Activated CD4-positive, alpha-beta memory T cell treated with anti-CD3 and anti-CD28 coated beads for 36 hours (primary cell): Measurements from ENCODE around the gene CCDC182. TPM values are rescaled to one million over a fixed set of nuclear protein-coding genes. Genes with fewer than 3 reads are reported as not detected.

Experiments
- CTCF ChIA-PET: fragments of 350-600 bp; sonication (Branson Sonifier 250); formaldehyde crosslinking; loops from one replicate; lab custom pipeline; 2021; ENCODE audit warnings: antibody characterized with exemption, inconsistent platforms; lab: Charles Lee
- POLR2A ChIA-PET: fragments of 350-600 bp; sonication (Branson Sonifier 250); formaldehyde crosslinking; loops from one replicate; lab custom pipeline; 2021; ENCODE audit warnings: antibody characterized with exemption; lab: Charles Lee
- DNase-seq: peaks from one replicate; pipeline ENCODE4 v3.0.0-alpha.2; 2020
- H3K27ac Mint-ChIP-seq: one replicate; pipeline ENCODE4 v1.8.0; 2021; ENCODE audit warnings: mixed read lengths
- H3K27me3 Mint-ChIP-seq: one replicate; pipeline ENCODE4 v1.8.0; 2021; ENCODE audit warnings: mixed read lengths
- H3K36me3 Mint-ChIP-seq: one replicate; pipeline ENCODE4 v1.8.0; 2021; ENCODE audit warnings: mixed read lengths
- H3K4me1 Mint-ChIP-seq: one replicate; pipeline ENCODE4 v1.8.0; 2021; ENCODE audit warnings: low read depth, mixed read lengths
- H3K4me3 Mint-ChIP-seq: one replicate; pipeline ENCODE4 v1.8.0; 2021; ENCODE audit warnings: mild to moderate bottlenecking, mixed read lengths
- H3K9me3 Mint-ChIP-seq: one replicate; pipeline ENCODE4 v1.8.0; 2021; ENCODE audit warnings: mixed read lengths
- intact Hi-C: fragments of 100-400 bp; cut with micrococcal nuclease; formaldehyde crosslinking; loops from one replicate; pipeline ENCODE4 v1.15.1; 2023
- total RNA-seq, 2 experiments: library from RNA; stranded (reverse); gene quantifications; one replicate each; pipeline ENCODE4 v1.2.3, GENCODE V29; 2021

The CCDC182 gene
- total RNA-seq, 2 experiments from 2014 or later = not detected

GRCh38 chr17:57755480-57756070, 10.5 kb upstream of the CCDC182 start:
- Mint-ChIP-seq H3K9me3 (no peaks in the 10 kb centered on the region), H3K4me1 (no peaks in the 10 kb centered on the region), H3K27me3 (no peaks in the 10 kb centered on the region), H3K36me3 (no peaks in the 10 kb centered on the region), H3K4me3 (no peak overlapping the region), H3K27ac (no peak overlapping the region)
- ChIA-PET CTCF (interaction anchor here (0.6 to 1.3 kb wide), 4 partner anchors 8 to 512 kb away, joined by 3 to 6 read pairs (median 3); no protein-coding TSS in a partner anchor), POLR2A (no interaction called here)
- intact Hi-C loops = no loop called here
- no peak for DNase-seq

DNA sequence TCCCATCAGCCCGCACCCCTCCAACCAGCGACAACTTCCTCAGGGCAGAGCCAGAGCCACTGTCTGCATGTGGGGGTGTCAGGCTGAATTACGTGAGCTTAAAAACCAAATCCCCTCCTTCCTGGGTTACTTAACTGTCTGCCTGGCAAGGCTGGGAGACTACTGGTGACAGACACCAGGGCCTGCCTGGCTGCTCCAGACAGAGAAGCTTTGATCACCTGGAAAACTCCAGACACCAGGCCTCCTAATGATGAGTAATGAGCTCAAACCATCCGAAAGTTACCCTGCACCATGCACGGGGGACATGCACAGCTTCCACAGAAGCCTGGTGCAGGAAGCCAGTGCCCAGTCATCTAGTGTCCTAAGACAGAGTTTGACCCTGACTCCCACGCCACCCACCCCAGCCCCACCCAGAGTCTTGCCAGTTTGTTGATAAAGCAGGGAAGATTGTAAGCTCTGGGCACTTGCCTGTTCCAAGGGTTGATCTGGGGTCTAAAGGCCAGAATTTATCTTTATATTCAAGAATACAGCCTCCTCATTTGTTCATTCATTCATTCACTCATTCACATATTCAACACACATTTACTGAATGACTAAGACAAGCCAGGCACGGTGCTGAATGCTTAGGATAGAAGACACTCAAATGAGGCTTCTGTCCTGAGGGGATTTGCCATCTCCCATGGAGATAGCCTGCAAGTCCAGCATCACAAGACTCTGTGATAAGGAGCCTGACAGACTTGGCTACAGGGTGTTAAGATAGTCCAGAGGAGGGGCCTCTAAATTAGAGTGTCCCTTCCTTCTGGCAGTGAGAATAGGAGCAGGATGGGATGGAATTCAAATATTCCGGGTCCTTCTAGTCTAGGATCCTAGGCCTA, 7.2 kb upstream of the CCDC182 start:
- peaks cover 2% of the 10 kb centered on the region for H3K27me3 Mint-ChIP-seq
- POLR2A ChIA-PET = no interaction called here

DNA sequence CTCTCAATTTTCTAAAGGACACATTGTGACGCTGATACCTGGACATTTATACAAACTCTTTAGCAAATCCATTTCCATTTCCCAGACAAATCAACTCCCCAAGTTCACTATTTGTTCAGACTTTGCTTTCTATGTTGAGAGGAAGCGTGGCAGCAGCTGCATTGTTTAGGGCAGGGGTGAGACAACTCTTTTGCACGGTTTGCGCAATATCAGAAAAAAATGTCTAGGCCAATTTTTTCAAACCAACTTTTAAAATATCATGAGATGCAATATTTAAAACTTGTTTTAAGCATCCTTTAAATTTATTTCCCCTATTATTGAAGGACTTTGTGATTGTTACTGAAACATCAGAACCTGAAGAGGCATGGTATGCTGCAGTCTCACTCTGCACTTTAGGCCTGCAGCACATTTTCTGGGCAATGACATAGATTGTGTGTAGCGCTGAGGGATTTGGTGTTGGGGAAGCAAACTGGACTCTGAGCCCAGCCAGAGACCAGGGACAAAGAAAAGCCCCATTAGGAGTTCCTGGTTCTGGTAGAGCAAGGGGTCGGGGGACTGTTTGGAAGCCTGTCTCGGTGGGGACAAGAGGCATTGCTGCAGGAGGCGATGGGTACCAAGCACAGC, 6.4 kb upstream of the CCDC182 start:
- Mint-ChIP-seq H3K36me3 (no peaks in the 10 kb centered on the region), H3K4me1 (no peaks in the 10 kb centered on the region), H3K9me3 (no peaks in the 10 kb centered on the region), H3K27me3 (peaks cover 2% of the 10 kb centered on the region), H3K27ac (no peak overlapping the region), H3K4me3 (no peak overlapping the region)
- intact Hi-C loops = no loop called here
- POLR2A ChIA-PET = no interaction called here
- no peak for DNase-seq
- CTCF ChIA-PET = interaction anchor here (0.8 to 2.4 kb wide), 4 partner anchors 32 to 508 kb away, joined by 3 to 8 read pairs (median 4); no protein-coding TSS in a partner anchor

More for the DNA sequence above, 7.2 kb upstream of the CCDC182 start:
- Mint-ChIP-seq H3K9me3 (no peaks in the 10 kb centered on the region), H3K27ac (no peak overlapping the region), H3K4me3 (no peak overlapping the region), H3K4me1 (no peaks in the 10 kb centered on the region), H3K36me3 (no peaks in the 10 kb centered on the region)
- intact Hi-C loops = no loop called here
- CTCF ChIA-PET = interaction anchor here (1.0 kb wide), 1 partner anchor 509 kb away, joined by 3 read pairs; no protein-coding TSS in a partner anchor
- no peak for DNase-seq

DNA sequence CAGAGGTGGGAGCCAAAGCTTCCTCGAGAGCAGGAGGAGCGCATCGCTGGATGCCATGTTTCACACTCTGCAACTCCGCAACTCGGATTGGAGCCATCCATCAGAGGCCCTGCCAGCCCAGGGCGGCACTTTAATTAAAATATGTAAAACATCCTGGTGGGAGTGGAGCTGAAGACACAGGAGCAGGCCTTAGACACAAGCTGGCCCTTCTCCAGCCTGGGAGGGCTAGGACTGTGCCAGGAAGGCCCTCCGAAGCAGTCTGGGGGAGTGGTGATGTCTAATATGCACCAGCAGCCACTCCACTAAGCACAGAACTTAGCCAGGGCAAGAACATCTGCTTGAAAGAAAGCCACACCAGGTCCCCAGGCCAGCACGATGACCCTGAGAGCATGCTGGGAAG, 5.8 kb upstream of the CCDC182 start:
- CTCF ChIA-PET = interaction anchor here (0.8 to 2.4 kb wide), 4 partner anchors 9 to 508 kb away, joined by 3 to 8 read pairs (median 4); no protein-coding TSS in a partner anchor
- intact Hi-C loops = no loop called here
- Mint-ChIP-seq H3K27ac (no peak overlapping the region), H3K9me3 (no peaks in the 10 kb centered on the region), H3K4me1 (no peaks in the 10 kb centered on the region), H3K4me3 (no peak overlapping the region), H3K36me3 (no peaks in the 10 kb centered on the region), H3K27me3 (peaks cover 2% of the 10 kb centered on the region)
- no peak for DNase-seq
- POLR2A ChIA-PET = no interaction called here

- Mint-ChIP-seq H3K4me3 (no peak overlapping the region), H3K4me1 (no peaks in the 10 kb centered on the region)
These were observed 5.2 kb upstream of the CCDC182 start for GRCh38 chr17:57750109-57750871.

GRCh38 chr17:57749701-57750100, 4.6 kb upstream of the CCDC182 start:
- Mint-ChIP-seq H3K9me3 (no peaks in the 10 kb centered on the region), H3K27me3 (peaks cover 2% of the 10 kb centered on the region), H3K36me3 (no peaks in the 10 kb centered on the region), H3K27ac (no peak overlapping the region), H3K4me1 (no peaks in the 10 kb centered on the region), H3K4me3 (no peak overlapping the region)
- ChIA-PET POLR2A (no interaction called here), CTCF (interaction anchor here (0.8 to 2.4 kb wide), 5 partner anchors 8 to 508 kb away, joined by 3 to 8 read pairs (median 4); no protein-coding TSS in a partner anchor)
- intact Hi-C loops = loop anchor here (10.0 kb wide), 1 partner anchor 305 kb away; no protein-coding TSS in a partner anchor
- no peak for DNase-seq

More at GRCh38 chr17:57750109-57750871, 5.2 kb upstream of the CCDC182 start:
- Mint-ChIP-seq H3K9me3 (no peaks in the 10 kb centered on the region), H3K27ac (no peak overlapping the region), H3K36me3 (no peaks in the 10 kb centered on the region), H3K27me3 (peaks cover 2% of the 10 kb centered on the region)
- DNase-seq = no peak
- CTCF ChIA-PET = interaction anchor here (1.3 to 2.4 kb wide), 4 partner anchors 8 to 508 kb away, joined by 3 to 8 read pairs (median 5); no protein-coding TSS in a partner anchor
- POLR2A ChIA-PET = no interaction called here
- intact Hi-C loops = no loop called here

GRCh38 chr17:57747221-57748017, 2.3 kb upstream of the CCDC182 start:
- Mint-ChIP-seq H3K27ac (no peak overlapping the region), H3K9me3 (no peaks in the 10 kb centered on the region), H3K27me3 (peaks cover 2% of the 10 kb centered on the region), H3K4me3 (no peak overlapping the region), H3K4me1 (no peaks in the 10 kb centered on the region), H3K36me3 (no peaks in the 10 kb centered on the region)
- peak; percentile 53 for DNase-seq
- ChIA-PET POLR2A (no interaction called here), CTCF (interaction anchor here (0.6 to 9.8 kb wide), 30 partner anchors 9 to 622 kb away, joined by 3 to 88 read pairs (median 4); no protein-coding TSS in a partner anchor)
- intact Hi-C loops = loop anchor here (1.0 to 10.0 kb wide), 4 partner anchors 149 to 616 kb away; no protein-coding TSS in a partner anchor

DNA sequence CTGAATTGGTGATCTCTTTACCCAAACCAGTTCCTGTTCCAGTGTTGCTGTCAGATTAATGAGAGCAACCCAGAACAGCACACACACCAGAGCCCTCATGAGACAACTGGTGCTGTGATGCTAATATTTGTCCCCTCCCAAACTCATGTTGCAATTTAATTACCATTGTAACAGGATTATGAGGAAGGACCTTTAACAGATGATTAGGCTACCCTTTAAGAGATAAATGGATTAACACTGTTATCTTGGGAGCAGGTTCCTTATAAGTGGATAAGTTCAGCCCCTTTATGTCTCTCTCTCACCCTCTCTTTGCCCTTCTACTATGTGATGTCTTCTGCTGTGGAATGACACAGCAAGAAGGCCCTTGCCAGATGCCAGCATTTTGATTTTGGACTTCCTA, 1.1 kb upstream of the CCDC182 start:
- no peak overlapping the region for H3K4me3 Mint-ChIP-seq
- H3K36me3 Mint-ChIP-seq = no peaks in the 10 kb centered on the region
- no peaks in the 10 kb centered on the region for H3K9me3 Mint-ChIP-seq
- ChIA-PET CTCF (interaction anchor here (0.6 to 9.8 kb wide), 7 partner anchors 9 to 508 kb away, joined by 3 to 88 read pairs (median 5); no protein-coding TSS in a partner anchor), POLR2A (no interaction called here)
- no peak for DNase-seq
- intact Hi-C loops = loop anchor here (2.0 to 10.0 kb wide), 2 partner anchors 147 to 301 kb away; no protein-coding TSS in a partner anchor
- H3K27me3 Mint-ChIP-seq = peaks cover 2% of the 10 kb centered on the region
- H3K4me1 Mint-ChIP-seq = no peaks in the 10 kb centered on the region
- H3K27ac Mint-ChIP-seq = no peak overlapping the region

GRCh38 chr17:57744195-57745170, 616 bp downstream of the CCDC182 start:
- H3K4me1 Mint-ChIP-seq = no peaks in the 10 kb centered on the region
- H3K27ac Mint-ChIP-seq = no peak overlapping the region
- H3K36me3 Mint-ChIP-seq = no peaks in the 10 kb centered on the region
- intact Hi-C loops = loop anchor here (10.0 kb wide), 1 partner anchor 300 kb away; no protein-coding TSS in a partner anchor
- no peaks in the 10 kb centered on the region for H3K9me3 Mint-ChIP-seq
- POLR2A ChIA-PET = no interaction called here
- no peak for DNase-seq
- CTCF ChIA-PET = interaction anchor here (0.9 to 9.8 kb wide), 3 partner anchors 89 to 501 kb away, joined by 3 to 88 read pairs (median 3); no protein-coding TSS in a partner anchor
- H3K27me3 Mint-ChIP-seq = peaks cover 4% of the 10 kb centered on the region
- no peak overlapping the region for H3K4me3 Mint-ChIP-seq

DNA sequence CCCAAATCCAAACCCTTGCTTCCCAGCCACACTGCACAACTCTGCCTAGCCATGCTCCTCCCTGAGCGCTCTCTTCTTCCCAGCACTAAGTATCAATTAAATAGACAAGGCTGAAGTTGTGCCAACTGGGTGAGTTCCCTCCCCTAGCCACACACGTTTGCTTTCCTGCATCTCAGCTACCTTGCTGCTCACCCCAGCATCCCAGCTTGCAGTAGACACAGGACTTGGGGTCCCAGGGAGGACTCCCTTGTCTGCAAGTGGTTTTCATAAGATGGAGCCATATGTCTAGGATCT, 4.9 kb downstream of the CCDC182 start:
- no peak for DNase-seq
- intact Hi-C loops = loop anchor here (10.0 kb wide), 1 partner anchor 295 kb away; no protein-coding TSS in a partner anchor
- H3K4me3 Mint-ChIP-seq = no peak overlapping the region
- H3K4me1 Mint-ChIP-seq = no peaks in the 10 kb centered on the region
- ChIA-PET CTCF (interaction anchor here (0.7 to 9.8 kb wide), 10 partner anchors 29 to 613 kb away, joined by 3 to 88 read pairs (median 4); no protein-coding TSS in a partner anchor), POLR2A (no interaction called here)
- no peaks in the 10 kb centered on the region for H3K9me3 Mint-ChIP-seq
- H3K36me3 Mint-ChIP-seq = no peaks in the 10 kb centered on the region
- no peak overlapping the region for H3K27ac Mint-ChIP-seq
- peaks cover 2% of the 10 kb centered on the region for H3K27me3 Mint-ChIP-seq
